ENCODE data around the gene RSRC1. TPM values are rescaled to one million over a fixed set of nuclear protein-coding genes. Genes with fewer than 3 reads are reported as not detected.

RSRC1 gene
- total and polyA plus RNA-seq, 2 of the 8 experiments (the other 6 are each of a cell fraction or from before 2014, with no cell fraction given) = 2.0 to 27.9 TPM

- Histone ChIP-seq H2AK5ac (ENCODE audit: low read depth, low read length) (no peak overlapping the region), H3K18ac (ENCODE audit: extremely low read depth, low read length) (no peak overlapping the region), H3K4me3 (ENCODE audit: extremely low read depth in 1 of 4, insufficient read depth in 2 of 4, low read depth in 3 of 4, low read length in 4 of 4) (no peak overlapping the region), H3K9me3 (ENCODE audit: insufficient read depth in 2 of 2, low read depth in 1 of 2, low read length in 1 of 2) (no peaks in the 10 kb centered on the region), H3K4me2 (ENCODE audit: insufficient read depth in 1 of 2, low read depth in 2 of 2, low read length in 2 of 2) (no peak overlapping the region), H2BK120ac (replicated peaks; ENCODE audit: low read depth, low read length) (no peak overlapping the region), H3K23me2 (ENCODE audit: low read depth, low read length) (no peaks in the 10 kb centered on the region), H3K4ac (replicated peaks; ENCODE audit: insufficient read length, low read depth, low read length) (no peak overlapping the region), H2BK12ac (ENCODE audit: low read depth, low read length) (no peak overlapping the region), H3K9ac (replicated peaks in 1 of 4; ENCODE audit: extremely low read depth in 1 of 4, low read depth in 3 of 4, low read length in 3 of 4) (no peak overlapping the region), H4K20me1 (replicated peaks in 1 of 2; ENCODE audit: control insufficient read depth in 1 of 2, insufficient read depth in 2 of 2, low read length in 2 of 2) (no peaks in the 10 kb centered on the region), H3K23ac (ENCODE audit: insufficient read length) (no peak overlapping the region), H3K4me1 (replicated peaks in 1 of 4; ENCODE audit: control insufficient read depth in 3 of 4, insufficient read depth in 4 of 4, low read length in 3 of 4) (no peaks in the 10 kb centered on the region), H4K5ac (ENCODE audit: insufficient read length, low read depth, low read length) (no peak overlapping the region), H4K91ac (replicated peaks; ENCODE audit: insufficient read length, low read length) (no peak overlapping the region), H3K79me2 (ENCODE audit: control insufficient read depth in 1 of 2, insufficient read depth in 2 of 2, low read length in 2 of 2) (no peaks in the 10 kb centered on the region), H3K14ac (ENCODE audit: insufficient read length) (no peak overlapping the region), H4K8ac (ENCODE audit: extremely low read depth, insufficient read depth, low read length) (no peak overlapping the region), H2BK5ac (ENCODE audit: low read depth, low read length) (no peak overlapping the region), H3K27ac (ENCODE audit: low read depth, low read length) (no peak overlapping the region), H2BK15ac (ENCODE audit: low read length) (no peak overlapping the region), H3K27me3 (replicated peaks in 1 of 4; ENCODE audit: control insufficient read depth in 3 of 4, extremely low read depth in 1 of 4, insufficient read depth in 3 of 4, low read length in 3 of 4) (no peaks in the 10 kb centered on the region), H2AFZ (ENCODE audit: low read length) (no peak overlapping the region), H3K56ac (replicated peaks; ENCODE audit: insufficient read length, low read depth, low read length) (no peak overlapping the region), H3K36me3 (ENCODE audit: control insufficient read depth in 2 of 4, insufficient read depth in 4 of 4, low read length in 3 of 4) (no peaks in the 10 kb centered on the region), H3K79me1 (ENCODE audit: low read depth, low read length) (no peaks in the 10 kb centered on the region; the same call in 1 of the 2 replicates), H2BK20ac (ENCODE audit: low read length) (no peak overlapping the region)
- ChIA-PET CTCF (ENCODE audit: partially characterized antibody) (no interaction called here), POLR2A (ENCODE audit: partially characterized antibody) (no interaction called here)
- no peak for DNase-seq (ENCODE audit: low read depth in 1 of 2, low spot score in 2 of 2)
- no peak for FAIRE-seq
- 98% methylated on average over 2 of the region's 2 CpGs; no CpG with 5 or more reads in 1 of the 2 experiments for WGBS, 2 experiments (ENCODE audit: extremely low coverage in 1 of 2, insufficient coverage in 1 of 2, insufficient read length in 1 of 2, insufficient replicate concordance in 2 of 2, low coverage in 1 of 2, low lambda C conversion rate in 2 of 2, missing lambda C conversion rate in 1 of 2)
- TF ChIP-seq CHD7 (IDR thresholded peaks at IDR 0.05; ENCODE audit: insufficient replicate concordance, low read length) = no peak
Measured at GRCh38 chr3:158249183-158249582, 139.3 kb downstream of the RSRC1 start.

Data from H1 (cell line).